Mononuclear cell (primary cell): ENCODE results near the gene TANGO2. TPM values are rescaled to one million over a fixed set of nuclear protein-coding genes. Genes with fewer than 3 reads are reported as not detected.

Experiments used
- total RNA-seq: library from RNA; depleted of rRNA; stranded (reverse); fragments of >200 nt; gene quantifications from one replicate; pipeline ENCODE4 v1.2.3, GENCODE V29; 2012

The TANGO2 gene
- total RNA-seq, 1 donor: 20.1 TPM

Other genes with a start within 250 kb of the TANGO2 start
- 1.0 TPM for gene GNB1L, start 166.2 kb upstream of the TANGO2 start, total RNA-seq
- 6.4 TPM for gene RTL10, start 166.2 kb upstream of the TANGO2 start, total RNA-seq
- gene COMT, start 79.3 kb upstream of the TANGO2 start, total RNA-seq: 50.4 TPM
- 11.3 TPM for gene TXNRD2, start 79.3 kb upstream of the TANGO2 start, total RNA-seq
- 2.3 TPM for gene ARVCF, start 4.3 kb upstream of the TANGO2 start, total RNA-seq
- gene DGCR8, start 59.1 kb downstream of the TANGO2 start, total RNA-seq: 7.9 TPM
- gene RANBP1, start 95.0 kb downstream of the TANGO2 start, total RNA-seq: 71.3 TPM
- 28.7 TPM for gene TRMT2A, start 96.1 kb downstream of the TANGO2 start, total RNA-seq
- gene ZDHHC8, start 110.7 kb downstream of the TANGO2 start, total RNA-seq: 6.4 TPM
- not detected for gene CCDC188, start 129.9 kb downstream of the TANGO2 start, total RNA-seq
- gene RTN4R, start 247.2 kb downstream of the TANGO2 start, total RNA-seq: 0.21 TPM